Keratinocyte (primary cell): ENCODE results near the gene CCDC148. TPM values are rescaled to one million over a fixed set of nuclear protein-coding genes. Genes with fewer than 3 reads are reported as not detected.

ENCODE experiments used
- DNase-seq: peaks from one replicate; pipeline ENCODE4 v3.0.0-alpha.2; 2011; ENCODE audit warnings: low read depth, missing footprints, low spot score
- FAIRE-seq: peaks from 2 replicates; lab custom pipeline; 2011; peaks lifted over from hg19 to GRCh38; lab: Jason Lieb, UNC
- H2AFZ ChIP-seq: 2 replicates; pipeline ENCODE4 v1.6.0; 2012; ENCODE audit warnings: low read length, control low read depth, inconsistent platforms; ENCODE audit not compliant: control insufficient read depth
- H3K27ac ChIP-seq: 2 replicates; pipeline ENCODE4 v1.5.1; 2011; ENCODE audit warnings: low read length; ENCODE audit not compliant: control insufficient read depth, insufficient read depth
- H3K27me3 ChIP-seq: 3 replicates; pipeline ENCODE4 v1.6.0; 2011; ENCODE audit warnings: low read length; ENCODE audit not compliant: control insufficient read depth, insufficient read depth; ENCODE audit errors: extremely low read depth
- H3K36me3 ChIP-seq, 2 experiments: 2 replicates in 1 of 2; 3 replicates in 1 of 2; pipeline ENCODE4 v1.5.1; 2011; ENCODE audit warnings: low read length in 2 of 2, mild to moderate bottlenecking in 1 of 2; ENCODE audit not compliant: control insufficient read depth in 2 of 2, insufficient read depth in 2 of 2; ENCODE audit errors: extremely low read depth in 1 of 2
- H3K4me1 ChIP-seq: 3 replicates; pipeline ENCODE4 v1.5.1; 2011; ENCODE audit warnings: low read length; ENCODE audit not compliant: control insufficient read depth, insufficient read depth; ENCODE audit errors: extremely low read depth
- H3K4me2 ChIP-seq: 3 replicates; pipeline ENCODE4 v1.6.0; 2011; ENCODE audit warnings: low read depth, low read length; ENCODE audit not compliant: control insufficient read depth, insufficient read depth; ENCODE audit errors: extremely low read depth
- H3K4me3 ChIP-seq, 3 experiments: fragments of 200-600 bp in 1 of 3; sonication (generic) in 1 of 3; 2 replicates in 2 of 3; 3 replicates in 1 of 3; pipeline ENCODE4 v1.5.1; 2011 to 2016; ENCODE audit warnings: low read length in 3 of 3, mild to moderate bottlenecking in 3 of 3, control low read depth in 2 of 3, inconsistent platforms in 1 of 3, low read depth in 1 of 3, mixed read lengths in 1 of 3, mixed run types in 1 of 3, moderate library complexity in 1 of 3; ENCODE audit not compliant: control insufficient read depth in 2 of 3, insufficient read depth in 2 of 3; ENCODE audit errors: extremely low read depth in 1 of 3
- H3K79me2 ChIP-seq: 2 replicates; pipeline ENCODE4 v1.6.0; 2012; ENCODE audit warnings: low read length; ENCODE audit not compliant: control insufficient read depth, insufficient read depth
- H3K9ac ChIP-seq: 3 replicates; pipeline ENCODE4 v1.6.0; 2011; ENCODE audit warnings: low read length; ENCODE audit not compliant: control insufficient read depth, insufficient read depth; ENCODE audit errors: extremely low read depth
- H3K9me1 ChIP-seq: 3 replicates; pipeline ENCODE4 v1.6.0; 2011; ENCODE audit warnings: low read length; ENCODE audit not compliant: control insufficient read depth, insufficient read depth; ENCODE audit errors: extremely low read depth
- H3K9me3 ChIP-seq: 2 replicates; pipeline ENCODE4 v1.5.1; 2012; ENCODE audit warnings: low read depth, low read length; ENCODE audit not compliant: control insufficient read depth
- H4K20me1 ChIP-seq: 3 replicates; pipeline ENCODE4 v1.6.0; 2011; ENCODE audit warnings: low read length; ENCODE audit not compliant: control insufficient read depth, insufficient read depth; ENCODE audit errors: extremely low read depth
- EZH2 ChIP-seq: IDR thresholded peaks from one replicate; pipeline ENCODE4 v1.6.1; 2012; ENCODE audit warnings: inconsistent platforms, mild to moderate bottlenecking, low read length, moderate library complexity
- dilution Hi-C: fragments of 300-500 bp; cut with MboI; formaldehyde crosslinking; loops from one replicate; pipeline ENCODE4 v1.7.0; 2020; ENCODE audit warnings: low sequenced_read_pairs; ENCODE audit not compliant: extremely low pct_ligation_motif_present
- polyA plus RNA-seq, 5 experiments: library from polyadenylated mRNA; depleted of rRNA in 3 of 5; stranded (reverse) in 3 of 5; stranded (forward) in 1 of 5; unstranded in 1 of 5; fragments of >200 nt; gene quantifications; 1 replicate in 1 of 5; 2 replicates in 3 of 5; 3 replicates in 1 of 5; pipeline versions ENCODE4 v1.2.1 to v1.2.3, GENCODE V29; 2011 to 2012; ENCODE audit warnings: missing spikeins in 2 of 5, low read depth in 1 of 5, low replicate concordance in 1 of 5
- TF ChIP-seq, protein P1 (sequence below), 3 experiments: IDR thresholded peaks in 1 of 3; conservative IDR thresholded peaks in 1 of 3; optimal IDR thresholded peaks in 1 of 3; 2 replicates in 2 of 3; 3 replicates in 1 of 3; pipeline versions ENCODE3 to v1.5.1; 2011; ENCODE audit warnings: low read length in 3 of 3, mild to moderate bottlenecking in 3 of 3, moderate library complexity in 2 of 3, control low read depth in 1 of 3, inconsistent platforms in 1 of 3; ENCODE audit not compliant: insufficient read depth in 2 of 3; ENCODE audit errors: extremely low read depth in 1 of 3

Gene CCDC148
- polyA plus RNA-seq, 1 donor (not counting 4 experiments of a cell fraction or from before 2014, with no cell fraction given): 0.39 TPM

DNA sequence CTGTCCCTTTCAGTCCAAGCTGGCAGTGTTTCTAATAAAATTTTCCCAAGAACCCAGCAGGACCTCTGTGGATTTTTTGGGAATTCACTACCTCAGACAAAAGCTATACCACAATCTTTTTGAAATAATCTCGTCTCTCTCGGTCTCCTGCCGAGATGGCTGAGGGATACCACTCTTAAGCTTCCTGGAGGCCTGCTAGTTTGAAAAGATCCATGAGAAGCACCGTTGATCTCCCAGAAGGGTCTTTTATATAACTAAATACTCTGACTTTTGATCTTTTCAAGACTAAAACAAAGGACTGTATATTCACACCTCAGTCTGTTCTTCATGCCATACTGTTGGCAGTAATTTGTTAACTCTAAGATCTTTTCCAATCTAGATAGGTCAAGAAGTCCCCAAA is 213.2 kb downstream of the CCDC148 start:
- H3K27me3 ChIP-seq: no peaks in the 10 kb centered on the region
- dilution Hi-C loops: no loop called here
- H2AFZ ChIP-seq: no peak overlapping the region
- H3K9ac ChIP-seq: no peak overlapping the region
- H3K9me1 ChIP-seq: no peaks in the 10 kb centered on the region
- no peaks in the 10 kb centered on the region for H4K20me1 ChIP-seq
- DNase-seq (no peak), FAIRE-seq (no peak)
- H3K27ac ChIP-seq: no peak overlapping the region
- H3K9me3 ChIP-seq: no peaks in the 10 kb centered on the region
- no peak overlapping the region for H3K4me3 ChIP-seq
- H3K4me1 ChIP-seq: no peaks in the 10 kb centered on the region
- H3K79me2 ChIP-seq: no peaks in the 10 kb centered on the region
- H3K36me3 ChIP-seq: no peaks in the 10 kb centered on the region
- TF ChIP-seq, protein P1, sequence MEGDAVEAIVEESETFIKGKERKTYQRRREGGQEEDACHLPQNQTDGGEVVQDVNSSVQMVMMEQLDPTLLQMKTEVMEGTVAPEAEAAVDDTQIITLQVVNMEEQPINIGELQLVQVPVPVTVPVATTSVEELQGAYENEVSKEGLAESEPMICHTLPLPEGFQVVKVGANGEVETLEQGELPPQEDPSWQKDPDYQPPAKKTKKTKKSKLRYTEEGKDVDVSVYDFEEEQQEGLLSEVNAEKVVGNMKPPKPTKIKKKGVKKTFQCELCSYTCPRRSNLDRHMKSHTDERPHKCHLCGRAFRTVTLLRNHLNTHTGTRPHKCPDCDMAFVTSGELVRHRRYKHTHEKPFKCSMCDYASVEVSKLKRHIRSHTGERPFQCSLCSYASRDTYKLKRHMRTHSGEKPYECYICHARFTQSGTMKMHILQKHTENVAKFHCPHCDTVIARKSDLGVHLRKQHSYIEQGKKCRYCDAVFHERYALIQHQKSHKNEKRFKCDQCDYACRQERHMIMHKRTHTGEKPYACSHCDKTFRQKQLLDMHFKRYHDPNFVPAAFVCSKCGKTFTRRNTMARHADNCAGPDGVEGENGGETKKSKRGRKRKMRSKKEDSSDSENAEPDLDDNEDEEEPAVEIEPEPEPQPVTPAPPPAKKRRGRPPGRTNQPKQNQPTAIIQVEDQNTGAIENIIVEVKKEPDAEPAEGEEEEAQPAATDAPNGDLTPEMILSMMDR (optimal IDR thresholded peaks at IDR 0.05 in 1 of 3, IDR thresholded peaks at IDR 0.05 in 1 of 3, conservative IDR thresholded peaks at IDR 0.05 in 1 of 3; ENCODE audit: extremely low read depth in 1 of 3, insufficient read depth in 2 of 3, low read length in 3 of 3): no peak
- TF ChIP-seq EZH2: no peak
- no peak overlapping the region for H3K4me2 ChIP-seq

DNA sequence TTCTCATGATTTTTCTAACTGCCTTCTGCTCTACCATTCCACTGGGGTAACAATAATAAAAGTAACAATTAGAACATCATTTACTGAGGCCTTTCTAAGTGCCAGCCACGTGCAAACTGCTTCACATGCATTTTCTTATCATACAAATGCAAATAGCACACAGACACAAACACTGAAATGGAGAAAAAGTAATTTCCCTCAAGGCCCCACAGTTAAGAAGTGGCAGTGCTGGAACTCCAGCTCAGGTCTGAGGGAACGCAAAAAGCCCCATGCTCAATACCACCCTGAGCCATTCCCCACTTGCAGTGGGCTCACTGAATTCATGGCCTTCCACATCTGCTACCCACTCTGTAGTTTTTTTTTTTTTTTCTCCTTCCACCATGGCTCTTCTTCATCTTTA is 214.3 kb downstream of the CCDC148 start:
- H3K9ac ChIP-seq: no peak overlapping the region
- FAIRE-seq: no peak

More for the DNA sequence above, 214.3 kb downstream of the CCDC148 start:
- no peaks in the 10 kb centered on the region for H3K79me2 ChIP-seq
- H3K4me1 ChIP-seq: no peaks in the 10 kb centered on the region
- H3K4me2 ChIP-seq: no peak overlapping the region
- no peaks in the 10 kb centered on the region for H4K20me1 ChIP-seq
- H3K9me3 ChIP-seq: no peaks in the 10 kb centered on the region
- no peaks in the 10 kb centered on the region for H3K9me1 ChIP-seq
- TF ChIP-seq, protein P1 (optimal IDR thresholded peaks at IDR 0.05 in 1 of 3, IDR thresholded peaks at IDR 0.05 in 1 of 3, conservative IDR thresholded peaks at IDR 0.05 in 1 of 3; ENCODE audit: extremely low read depth in 1 of 3, insufficient read depth in 2 of 3, low read length in 3 of 3): no peak
- TF ChIP-seq EZH2: no peak
- no peak overlapping the region for H2AFZ ChIP-seq
- H3K4me3 ChIP-seq: no peak overlapping the region
- no peak for DNase-seq
- H3K36me3 ChIP-seq: no peaks in the 10 kb centered on the region
- H3K27ac ChIP-seq: no peak overlapping the region
- no peaks in the 10 kb centered on the region for H3K27me3 ChIP-seq
- dilution Hi-C loops: no loop called here
